ENCODE results near the gene MYO1G.

DNA sequence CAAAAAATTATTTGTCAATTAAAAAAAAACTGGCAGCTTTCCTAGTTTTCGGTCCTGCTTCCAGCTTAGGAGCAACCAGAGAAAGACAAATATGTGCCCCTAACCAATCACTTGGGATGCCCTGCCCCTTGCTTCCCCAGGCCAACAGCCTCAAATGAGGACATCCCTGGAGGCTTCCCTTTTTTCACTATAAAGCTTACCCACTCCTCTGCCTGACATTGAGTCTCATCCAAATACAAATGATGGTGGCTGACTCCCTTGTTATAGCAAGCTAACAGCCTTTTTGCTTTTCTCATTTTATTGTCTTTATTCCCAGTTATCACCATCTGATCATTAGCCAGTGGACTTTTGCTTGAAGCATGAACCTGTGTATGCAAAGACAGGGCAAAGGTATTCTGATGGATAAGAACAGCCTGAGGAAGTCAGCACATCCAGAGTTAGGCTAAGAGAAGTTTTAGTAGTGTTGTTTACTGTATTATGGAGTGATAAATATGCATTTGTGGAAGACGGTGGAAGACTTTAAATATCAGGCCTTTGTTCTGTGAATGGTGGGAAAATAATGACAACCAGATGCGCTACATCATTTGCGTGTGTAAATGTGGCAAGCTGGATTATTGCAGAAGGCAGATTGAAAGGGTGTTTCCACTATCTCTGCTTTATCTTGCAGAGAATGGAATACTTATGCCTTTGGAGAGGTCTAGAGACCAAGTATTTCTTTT is 19.5 kb upstream of the MYO1G start:
- TF ChIP-seq POLR2A (IDR thresholded peaks at IDR 0.05; ENCODE audit: low read depth, low read length) (no peak), POLR2AphosphoS5 (IDR thresholded peaks at IDR 0.05; ENCODE audit: low read depth, low read length) (no peak), SPI1 (IDR thresholded peaks at IDR 0.05; ENCODE audit: low read depth, low read length) (no peak), TAF1 (IDR thresholded peaks at IDR 0.05; ENCODE audit: low read depth, low read length) (no peak)
